D721Med (cell line): ENCODE data around the gene RHPN2.
A peak's percentile ranks its signal among the peaks of the same experiment; 100 is the strongest.

ENCODE experiments used
- DNase-seq: peaks from one replicate; pipeline ENCODE4 v3.0.0; 2011; ENCODE audit warnings: low spot score; ENCODE audit not compliant: insufficient read length
- FAIRE-seq: peaks from 2 replicates; lab custom pipeline; 2011; peaks lifted over from hg19 to GRCh38; lab: Jason Lieb, UNC
- TF ChIP-seq, protein P1 (sequence below): IDR thresholded peaks from 2 replicates; pipeline ENCODE4 v1.5.1; 2012; ENCODE audit warnings: mild to moderate bottlenecking, control low read depth; ENCODE audit not compliant: insufficient read depth; ENCODE audit errors: missing control alignments

RHPN2 gene

DNA sequence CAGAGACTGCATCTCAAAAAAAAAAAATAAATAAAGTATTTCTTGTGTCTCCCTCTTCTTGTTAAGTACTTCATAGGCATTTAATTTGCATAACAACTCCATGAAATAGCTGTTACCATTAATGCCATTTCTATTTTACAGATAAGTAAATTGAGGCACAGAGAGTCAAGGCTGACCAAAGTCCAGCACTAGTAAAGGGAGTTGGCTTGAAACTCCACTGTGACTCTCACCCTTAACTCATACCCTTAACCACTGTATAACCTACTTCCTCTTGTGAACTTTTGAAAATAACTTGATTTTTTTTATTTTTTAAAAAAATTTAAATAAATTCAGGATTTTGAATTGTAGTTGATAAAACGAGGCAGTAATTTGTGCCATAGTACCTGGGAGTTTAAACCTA, 22.3 kb upstream of the RHPN2 start:
- DNase-seq (no peak), FAIRE-seq (no peak)
- TF ChIP-seq, protein P1, sequence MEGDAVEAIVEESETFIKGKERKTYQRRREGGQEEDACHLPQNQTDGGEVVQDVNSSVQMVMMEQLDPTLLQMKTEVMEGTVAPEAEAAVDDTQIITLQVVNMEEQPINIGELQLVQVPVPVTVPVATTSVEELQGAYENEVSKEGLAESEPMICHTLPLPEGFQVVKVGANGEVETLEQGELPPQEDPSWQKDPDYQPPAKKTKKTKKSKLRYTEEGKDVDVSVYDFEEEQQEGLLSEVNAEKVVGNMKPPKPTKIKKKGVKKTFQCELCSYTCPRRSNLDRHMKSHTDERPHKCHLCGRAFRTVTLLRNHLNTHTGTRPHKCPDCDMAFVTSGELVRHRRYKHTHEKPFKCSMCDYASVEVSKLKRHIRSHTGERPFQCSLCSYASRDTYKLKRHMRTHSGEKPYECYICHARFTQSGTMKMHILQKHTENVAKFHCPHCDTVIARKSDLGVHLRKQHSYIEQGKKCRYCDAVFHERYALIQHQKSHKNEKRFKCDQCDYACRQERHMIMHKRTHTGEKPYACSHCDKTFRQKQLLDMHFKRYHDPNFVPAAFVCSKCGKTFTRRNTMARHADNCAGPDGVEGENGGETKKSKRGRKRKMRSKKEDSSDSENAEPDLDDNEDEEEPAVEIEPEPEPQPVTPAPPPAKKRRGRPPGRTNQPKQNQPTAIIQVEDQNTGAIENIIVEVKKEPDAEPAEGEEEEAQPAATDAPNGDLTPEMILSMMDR: no peak

DNA sequence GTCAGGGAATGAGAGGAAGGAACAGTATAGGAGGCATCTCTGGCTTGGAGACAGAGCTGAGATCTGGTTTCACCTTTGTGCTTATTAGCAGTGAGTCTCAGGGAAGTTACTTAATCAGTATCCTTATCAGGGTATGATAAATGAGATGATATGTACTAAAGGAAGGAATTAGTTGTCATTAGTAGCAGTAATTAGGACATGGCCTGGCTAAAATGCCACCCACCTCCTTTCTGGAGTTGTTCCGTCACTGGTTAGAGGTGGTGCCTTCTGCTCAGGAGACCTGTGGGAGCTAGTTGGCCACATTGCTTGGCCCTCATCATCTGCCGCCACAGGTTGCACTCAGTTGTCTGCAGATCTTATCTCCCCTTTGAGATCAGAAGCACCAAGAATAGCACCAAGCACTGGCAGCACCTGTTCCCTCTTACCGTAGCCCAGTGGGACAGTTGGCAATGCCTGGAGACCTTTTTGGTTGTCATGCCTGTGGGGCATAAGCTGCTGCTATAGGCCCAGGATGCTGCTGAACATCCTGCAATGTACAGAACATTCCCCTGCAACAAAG, 21.0 kb upstream of the RHPN2 start:
- DNase-seq (no peak), FAIRE-seq (no peak)
- TF ChIP-seq, protein P1: no peak

DNA sequence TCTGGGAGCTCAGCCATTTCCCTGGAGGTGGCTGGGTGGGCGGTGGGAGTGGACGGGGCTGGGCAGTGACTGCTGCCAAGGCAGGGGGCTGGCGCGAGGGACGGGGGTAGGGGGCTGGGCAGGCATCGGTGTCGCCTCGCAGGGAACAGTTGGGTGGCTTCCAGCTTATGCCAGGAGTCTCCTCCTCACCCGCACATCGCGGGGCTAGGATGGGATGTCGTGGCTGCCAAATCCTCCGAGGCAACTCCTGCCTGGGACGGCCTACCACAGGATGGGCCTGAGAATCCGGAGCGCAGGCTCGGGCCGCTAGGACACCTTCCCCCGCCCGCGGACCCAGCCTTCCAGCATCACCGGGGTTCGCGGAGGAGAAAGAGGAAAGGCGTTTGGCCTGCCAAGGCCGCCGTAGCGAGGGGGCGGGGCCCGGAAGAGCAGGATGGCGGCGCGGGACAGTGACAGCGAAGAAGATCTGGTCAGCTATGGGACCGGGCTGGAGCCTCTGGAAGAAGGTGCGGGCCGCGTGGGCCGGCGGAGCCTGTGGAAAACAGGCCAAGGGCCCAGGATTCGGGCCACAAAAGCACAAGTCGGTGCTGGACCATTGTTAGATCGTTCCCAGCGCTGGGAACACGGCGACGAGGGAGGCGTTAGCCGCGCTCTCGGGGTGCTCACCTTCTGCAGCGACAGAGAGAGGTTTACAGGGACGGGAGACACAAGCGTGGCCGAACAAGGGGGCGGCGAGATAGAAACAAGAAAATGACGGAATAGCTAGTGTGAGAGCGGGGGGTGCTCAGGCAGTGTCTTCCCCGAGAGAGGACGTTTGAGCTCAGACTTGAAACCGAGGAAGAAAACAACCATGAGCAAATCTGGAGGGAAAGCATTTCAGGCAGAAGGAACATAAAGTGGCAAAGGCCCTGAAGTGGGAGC, 16.3 kb upstream of the RHPN2 start, which contains the start of gene GPATCH1:
Gene GPATCH1 (plus strand): TSS at position 421 of the 921 bp plus-strand sequence. CDS start 13 bp downstream, at position 434.
- TF ChIP-seq, protein P1: no peak
- FAIRE-seq (no peak), DNase-seq (peak; percentile 95)

DNA sequence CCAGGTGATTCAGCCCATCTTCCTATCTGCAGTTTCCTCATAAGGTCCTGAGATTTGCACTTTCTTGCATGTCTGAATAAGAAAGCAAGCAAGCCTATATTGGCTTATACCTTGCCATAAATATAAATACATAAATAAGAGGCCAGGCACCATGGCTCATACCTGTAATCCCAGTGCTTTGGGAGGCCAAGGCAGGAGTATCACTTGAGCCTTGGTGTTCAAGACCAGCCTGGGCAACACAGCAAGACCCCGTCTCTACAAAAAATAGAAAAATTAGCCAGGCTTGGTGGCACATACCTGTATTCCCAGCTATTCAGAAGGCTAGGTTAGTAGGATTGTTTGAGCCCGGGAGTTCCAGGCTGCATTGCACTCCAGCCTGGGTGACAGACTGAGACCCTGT, 10.8 kb upstream of the RHPN2 start:
- TF ChIP-seq, protein P1: no peak
- FAIRE-seq: no peak
- DNase-seq: no peak

DNA sequence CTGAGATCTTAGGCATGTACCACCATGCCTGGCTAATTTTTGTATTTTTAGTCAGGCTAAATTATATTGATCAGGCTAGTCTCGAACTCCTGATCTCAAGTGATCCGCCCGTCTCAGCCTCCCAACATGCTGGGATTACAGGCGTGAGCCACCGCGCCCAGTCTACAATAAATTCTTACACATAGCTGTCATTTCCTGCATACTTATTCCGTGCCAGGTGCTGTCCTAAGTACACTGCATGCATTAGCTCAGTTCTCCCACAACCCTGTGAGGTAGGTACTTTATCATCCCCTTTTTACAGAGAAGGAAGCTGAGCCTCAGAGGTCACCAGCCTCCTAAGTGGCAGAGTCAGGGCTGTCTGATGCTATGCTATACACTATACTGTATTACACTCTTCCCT, 7.2 kb upstream of the RHPN2 start:
- TF ChIP-seq, protein P1: no peak
- no peak for FAIRE-seq
- no peak for DNase-seq

DNA sequence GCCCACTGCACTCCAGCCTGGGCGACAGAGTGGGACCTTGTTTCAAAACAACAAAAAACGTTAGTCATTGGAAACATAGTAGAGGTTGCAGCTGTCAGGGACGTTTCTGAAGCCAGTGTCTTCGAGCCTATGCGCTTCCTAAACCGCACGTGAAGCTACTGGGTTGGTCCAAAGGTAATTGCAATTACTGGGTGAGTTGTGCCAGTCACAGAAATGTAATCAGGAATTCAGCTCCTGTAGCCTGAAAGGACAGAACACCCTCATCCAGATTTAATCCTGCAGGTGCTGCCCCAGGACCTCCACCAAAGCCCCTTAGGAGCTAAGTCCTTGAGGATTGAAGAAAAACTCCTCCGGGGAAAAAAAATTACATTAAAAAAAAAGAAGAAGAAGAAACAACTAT, 2.4 kb upstream of the RHPN2 start:
- no peak for DNase-seq
- TF ChIP-seq, protein P1: no peak
- no peak for FAIRE-seq
